Skeletal muscle cell (primary cell): ENCODE data around the gene FRRS1L.

Experiments used
- DNase-seq: peaks from one replicate; pipeline ENCODE4 v3.0.0-alpha.2; 2010; ENCODE audit warnings: low read depth
- H3K4me3 ChIP-seq: 2 replicates; pipeline ENCODE4 v1.5.1; 2011; ENCODE audit warnings: low read depth, mild to moderate bottlenecking, control low read depth, low read length, moderate library complexity

FRRS1L gene

GRCh38 chr9:109113892-109114609 lies 53.0 kb downstream of the FRRS1L start:
- H3K4me3 ChIP-seq = no peak overlapping the region
- DNase-seq = no peak

GRCh38 chr9:109113254-109113653 lies 53.8 kb downstream of the FRRS1L start:
- no peak for DNase-seq
- H3K4me3 ChIP-seq = no peak overlapping the region

GRCh38 chr9:109110329-109111021 lies 56.6 kb downstream of the FRRS1L start:
- DNase-seq = no peak
- H3K4me3 ChIP-seq = no peak overlapping the region

- no peak overlapping the region for H3K4me3 ChIP-seq
- no peak for DNase-seq
These were observed 57.1 kb downstream of the FRRS1L start for GRCh38 chr9:109109967-109110328.

GRCh38 chr9:109108318-109108717 lies 58.7 kb downstream of the FRRS1L start:
- DNase-seq = no peak
- no peak overlapping the region for H3K4me3 ChIP-seq

GRCh38 chr9:109107402-109108240 lies 59.4 kb downstream of the FRRS1L start:
- no peak for DNase-seq
- peak overlapping the region; percentile 9 for H3K4me3 ChIP-seq

GRCh38 chr9:109101810-109102209 lies 65.2 kb downstream of the FRRS1L start:
- no peak overlapping the region for H3K4me3 ChIP-seq

GRCh38 chr9:109101202-109101595 lies 65.8 kb downstream of the FRRS1L start:
- no peak overlapping the region for H3K4me3 ChIP-seq
- DNase-seq = no peak

More at GRCh38 chr9:109101810-109102209, 65.2 kb downstream of the FRRS1L start:
- DNase-seq = no peak

GRCh38 chr9:109100543-109101201 lies 66.4 kb downstream of the FRRS1L start:
- no peak overlapping the region for H3K4me3 ChIP-seq
- DNase-seq = no peak

- no peak overlapping the region for H3K4me3 ChIP-seq
- DNase-seq = no peak
These were observed 68.1 kb downstream of the FRRS1L start for GRCh38 chr9:109098960-109099308.

- H3K4me3 ChIP-seq = no peak overlapping the region
These were observed 68.7 kb downstream of the FRRS1L start for GRCh38 chr9:109098171-109098959.

GRCh38 chr9:109097146-109097545 lies 69.9 kb downstream of the FRRS1L start:
- DNase-seq = no peak
- H3K4me3 ChIP-seq = no peak overlapping the region

More at GRCh38 chr9:109098171-109098959, 68.7 kb downstream of the FRRS1L start:
- peak; percentile 73 for DNase-seq

- H3K4me3 ChIP-seq = no peak overlapping the region
These were observed 71.7 kb downstream of the FRRS1L start for GRCh38 chr9:109095321-109095720.

GRCh38 chr9:109094268-109094667 lies 72.8 kb downstream of the FRRS1L start:
- no peak for DNase-seq
- no peak overlapping the region for H3K4me3 ChIP-seq

More at GRCh38 chr9:109095321-109095720, 71.7 kb downstream of the FRRS1L start:
- DNase-seq = no peak

GRCh38 chr9:109092587-109092986 lies 74.5 kb downstream of the FRRS1L start:
- no peak overlapping the region for H3K4me3 ChIP-seq
- no peak for DNase-seq

- no peak for DNase-seq
- no peak overlapping the region for H3K4me3 ChIP-seq
These were observed 74.9 kb downstream of the FRRS1L start for GRCh38 chr9:109092051-109092580.

GRCh38 chr9:109088221-109088620 lies 78.8 kb downstream of the FRRS1L start:
- H3K4me3 ChIP-seq = no peak overlapping the region
- no peak for DNase-seq

GRCh38 chr9:109087795-109088194 lies 79.3 kb downstream of the FRRS1L start:
- no peak for DNase-seq
- no peak overlapping the region for H3K4me3 ChIP-seq

- DNase-seq = peak; percentile 15
These were observed 80.8 kb downstream of the FRRS1L start for GRCh38 chr9:109086221-109086620.

More at GRCh38 chr9:109086221-109086620, 80.8 kb downstream of the FRRS1L start:
- no peak overlapping the region for H3K4me3 ChIP-seq
